H1 (cell line): ENCODE data around the gene ENTPD1. TPM values are rescaled to one million over a fixed set of nuclear protein-coding genes. Genes with fewer than 3 reads are reported as not detected.
A peak's percentile ranks its signal among the peaks of the same experiment; 100 is the strongest.

ENCODE experiments used
- CTCF ChIA-PET: fragments of 300-600 bp; sonication (Branson Sonifier 250); formaldehyde crosslinking; loops from one replicate; lab custom pipeline; 2021; ENCODE audit not compliant: partially characterized antibody; lab: Charles Lee
- POLR2A ChIA-PET: fragments of 300-600 bp; sonication (Branson Sonifier 250); formaldehyde crosslinking; loops from one replicate; lab custom pipeline; 2021; ENCODE audit warnings: inconsistent platforms; ENCODE audit not compliant: partially characterized antibody; lab: Charles Lee
- DNase-seq, 2 experiments: peaks; one replicate each; pipeline versions ENCODE4 v3.0.0 to v3.0.0-alpha.2; 2010 to 2022; ENCODE audit warnings: low spot score in 2 of 2, low read depth in 1 of 2, mixed read lengths in 1 of 2
- FAIRE-seq: peaks from 2 replicates; lab custom pipeline; 2011; peaks lifted over from hg19 to GRCh38; lab: Jason Lieb, UNC
- H2AFZ ChIP-seq: 2 replicates; pipeline ENCODE4 v1.8.1; 2012; ENCODE audit warnings: low read length, inconsistent platforms
- H2AK5ac ChIP-seq: 2 replicates; pipeline ENCODE4 v1.6.1; 2013; ENCODE audit warnings: low read depth, low read length
- H2BK120ac ChIP-seq: replicated peaks from 2 replicates; pipeline ENCODE3; 2013; ENCODE audit warnings: low read depth, low read length, inconsistent platforms
- H2BK12ac ChIP-seq: 2 replicates; pipeline ENCODE4 v1.6.1; 2013; ENCODE audit warnings: low read depth, low read length
- H2BK15ac ChIP-seq: 2 replicates; pipeline ENCODE4 v1.6.1; 2013; ENCODE audit warnings: low read length
- H2BK20ac ChIP-seq: 2 replicates; pipeline ENCODE4 v1.6.1; 2013; ENCODE audit warnings: low read length
- H2BK5ac ChIP-seq: 2 replicates; pipeline ENCODE4 v1.6.1; 2013; ENCODE audit warnings: low read depth, low read length
- H3K14ac ChIP-seq: 2 replicates; pipeline ENCODE4 v1.6.1; 2013; ENCODE audit warnings: inconsistent platforms; ENCODE audit not compliant: insufficient read length
- H3K18ac ChIP-seq: 2 replicates; pipeline ENCODE4 v1.6.1; 2013; ENCODE audit warnings: low read length; ENCODE audit errors: extremely low read depth
- H3K23ac ChIP-seq: 2 replicates; pipeline ENCODE4 v1.6.1; 2013; ENCODE audit warnings: inconsistent platforms; ENCODE audit not compliant: insufficient read length
- H3K23me2 ChIP-seq: 2 replicates; pipeline ENCODE4 v1.6.1; 2013; ENCODE audit warnings: low read depth, low read length
- H3K27ac ChIP-seq: 2 replicates; pipeline ENCODE4 v1.6.1; 2011; ENCODE audit warnings: low read depth, low read length, inconsistent platforms
- H3K27me3 ChIP-seq, 4 experiments: replicated peaks in 1 of 4; 1 replicate in 1 of 4; 2 replicates in 3 of 4; pipeline versions ENCODE4 v1.6.1 to v1.8.1; 2011 to 2013; ENCODE audit warnings: low read length in 3 of 4, mild to moderate bottlenecking in 3 of 4, inconsistent platforms in 2 of 4, mixed read lengths in 2 of 4, moderate library complexity in 1 of 4; ENCODE audit not compliant: control insufficient read depth in 3 of 4, insufficient read depth in 3 of 4; ENCODE audit errors: extremely low read depth in 1 of 4
- H3K36me3 ChIP-seq, 4 experiments: 2 replicates each; pipeline versions ENCODE4 v1.6.1 to v1.8.1; 2011 to 2013; ENCODE audit warnings: mild to moderate bottlenecking in 4 of 4, low read length in 3 of 4, moderate library complexity in 2 of 4, control low read depth in 1 of 4, inconsistent platforms in 1 of 4; ENCODE audit not compliant: insufficient read depth in 4 of 4, control insufficient read depth in 2 of 4
- H3K4ac ChIP-seq: replicated peaks from 2 replicates; pipeline ENCODE3; 2013; ENCODE audit warnings: low read length, low read depth, mixed read lengths, inconsistent platforms; ENCODE audit not compliant: insufficient read length
- H3K4me1 ChIP-seq, 4 experiments: replicated peaks in 1 of 4; 1 replicate in 1 of 4; 2 replicates in 3 of 4; pipeline versions ENCODE4 v1.6.1 to v1.8.1; 2011 to 2013; ENCODE audit warnings: low read length in 3 of 4, inconsistent platforms in 2 of 4, mixed read lengths in 1 of 4; ENCODE audit not compliant: insufficient read depth in 4 of 4, control insufficient read depth in 3 of 4
- H3K4me2 ChIP-seq, 2 experiments: 2 replicates each; pipeline versions ENCODE4 v1.6.1 to v1.8.1; 2011 to 2013; ENCODE audit warnings: low read depth in 2 of 2, low read length in 2 of 2, control low read depth in 1 of 2, inconsistent platforms in 1 of 2, mild to moderate bottlenecking in 1 of 2; ENCODE audit not compliant: insufficient read depth in 1 of 2
- H3K4me3 ChIP-seq, 4 experiments: fragments of 200-600, 300-600 bp in 1 of 4; sonication (generic), shearing (Covaris generic), sonication (Bioruptor Twin) in 1 of 4; 2 replicates each; pipeline versions ENCODE4 v1.5.1 to v1.8.1; 2011 to 2016; ENCODE audit warnings: low read length in 4 of 4, low read depth in 3 of 4, control low read depth in 2 of 4, inconsistent platforms in 2 of 4, mild to moderate bottlenecking in 2 of 4, mixed read lengths in 1 of 4, moderate library complexity in 1 of 4; ENCODE audit not compliant: insufficient read depth in 2 of 4; ENCODE audit errors: extremely low read depth in 1 of 4
- H3K56ac ChIP-seq: replicated peaks from 2 replicates; pipeline ENCODE3; 2013; ENCODE audit warnings: low read depth, mild to moderate bottlenecking, mixed read lengths, low read length, inconsistent platforms; ENCODE audit not compliant: insufficient read length
- H3K79me1 ChIP-seq: 2 replicates; pipeline ENCODE4 v1.6.1; 2013; ENCODE audit warnings: low read depth, low read length, control low read depth
- H3K79me2 ChIP-seq, 2 experiments: 2 replicates each; pipeline versions ENCODE4 v1.6.1 to v1.8.1; 2012 to 2013; ENCODE audit warnings: low read length in 2 of 2, mild to moderate bottlenecking in 2 of 2, inconsistent platforms in 1 of 2; ENCODE audit not compliant: insufficient read depth in 2 of 2, control insufficient read depth in 1 of 2
- H3K9ac ChIP-seq, 4 experiments: replicated peaks in 1 of 4; 1 replicate in 1 of 4; 2 replicates in 3 of 4; pipeline versions ENCODE4 v1.6.1 to v1.8.1; 2011 to 2013; ENCODE audit warnings: low read depth in 3 of 4, low read length in 3 of 4, control low read depth in 2 of 4, mild to moderate bottlenecking in 2 of 4, moderate library complexity in 2 of 4, inconsistent platforms in 1 of 4; ENCODE audit errors: extremely low read depth in 1 of 4
- H3K9me3 ChIP-seq, 2 experiments: 2 replicates each; pipeline versions ENCODE4 v1.6.1 to v1.8.1; 2012 to 2013; ENCODE audit warnings: mild to moderate bottlenecking in 2 of 2, moderate library complexity in 2 of 2, control low read depth in 1 of 2, inconsistent platforms in 1 of 2, low read depth in 1 of 2, low read length in 1 of 2, mixed read lengths in 1 of 2; ENCODE audit not compliant: insufficient read depth in 2 of 2
- H4K20me1 ChIP-seq, 2 experiments: replicated peaks in 1 of 2; 2 replicates each; pipeline versions ENCODE3 to v1.8.1; 2011 to 2013; ENCODE audit warnings: inconsistent platforms in 2 of 2, low read length in 2 of 2, mild to moderate bottlenecking in 1 of 2; ENCODE audit not compliant: insufficient read depth in 2 of 2, control insufficient read depth in 1 of 2
- H4K5ac ChIP-seq: 2 replicates; pipeline ENCODE4 v1.6.1; 2013; ENCODE audit warnings: low read length, low read depth, mixed read lengths, inconsistent platforms; ENCODE audit not compliant: insufficient read length
- H4K8ac ChIP-seq: 2 replicates; pipeline ENCODE4 v1.8.0; 2013; ENCODE audit warnings: mild to moderate bottlenecking, moderate library complexity, low read length, inconsistent platforms; ENCODE audit not compliant: insufficient read depth; ENCODE audit errors: extremely low read depth
- H4K91ac ChIP-seq: replicated peaks from 2 replicates; pipeline ENCODE3; 2013; ENCODE audit warnings: low read length, mixed read lengths, inconsistent platforms; ENCODE audit not compliant: insufficient read length
- BACH1 ChIP-seq: IDR thresholded peaks from 2 replicates; pipeline ENCODE4 v1.6.1; 2012; ENCODE audit warnings: low read length, improper control_type of control experiment
- CREB1 ChIP-seq: IDR thresholded peaks from 2 replicates; pipeline ENCODE4 v1.6.1; 2012; ENCODE audit warnings: inconsistent platforms
- POLR2A ChIP-seq, 2 experiments: IDR thresholded peaks; 1 replicate in 1 of 2; 2 replicates in 1 of 2; pipeline ENCODE4 v1.6.1; 2011; ENCODE audit warnings: low read depth in 2 of 2, low read length in 2 of 2, mild to moderate bottlenecking in 2 of 2; ENCODE audit errors: control extremely low read depth in 1 of 2
- POLR2AphosphoS5 ChIP-seq: IDR thresholded peaks from 2 replicates; pipeline ENCODE4 v1.6.1; 2011; ENCODE audit warnings: low read depth, low read length
- RAD21 ChIP-seq, 2 experiments: IDR thresholded peaks in 1 of 2; conservative IDR thresholded peaks in 1 of 2; 2 replicates each; pipeline ENCODE4 v1.6.1; 2011; ENCODE audit warnings: low read depth in 2 of 2, low read length in 2 of 2, improper control_type of control experiment in 1 of 2, inconsistent platforms in 1 of 2, mild to moderate bottlenecking in 1 of 2, moderate library complexity in 1 of 2
- RFX5 ChIP-seq: IDR thresholded peaks from 2 replicates; pipeline ENCODE4 v1.6.1; 2011; ENCODE audit warnings: low read depth, low read length, improper control_type of control experiment, borderline replicate concordance
- RNF2 ChIP-seq: fragments of 200-900, 300-1000 bp; sonication (generic); IDR thresholded peaks from 2 replicates; pipeline ENCODE4 v1.7.1; 2016; ENCODE audit warnings: borderline replicate concordance, low read depth, mild to moderate bottlenecking, antibody characterized with exemption, low read length; ENCODE audit not compliant: poor library complexity, severe bottlenecking; ENCODE audit errors: missing control alignments
- SAP30 ChIP-seq: fragments of 300-600 bp; sonication (generic); IDR thresholded peaks from 2 replicates; pipeline ENCODE4 v1.7.1; 2012; ENCODE audit warnings: low read length, moderate library complexity, mild to moderate bottlenecking, inconsistent platforms; ENCODE audit not compliant: insufficient read depth, insufficient replicate concordance
- WGBS, 2 experiments: shearing (Covaris generic) in 1 of 2; methylation state at CpG; one replicate each; pipeline versions ENCODE4 v1.1.6 to v1.1.7; 2013 to 2015; ENCODE audit warnings: low lambda C conversion rate in 2 of 2, mixed read lengths in 2 of 2, inconsistent platforms in 1 of 2, low coverage in 1 of 2, missing lambda C conversion rate in 1 of 2; ENCODE audit not compliant: insufficient replicate concordance in 2 of 2, insufficient coverage in 1 of 2, insufficient read length in 1 of 2; ENCODE audit errors: extremely low coverage in 1 of 2, missing lambda C conversion rate in 1 of 2; 5-methylcytosine and 5-hydroxymethylcytosine counted together
- polyA plus RNA-seq, 7 experiments: library from polyadenylated mRNA; depleted of rRNA in 3 of 7; stranded (reverse) in 5 of 7; unstranded in 2 of 7; fragments of >200 nt in 5 of 7; fragments of 200-250 nt in 2 of 7; gene quantifications; 1 replicate in 5 of 7; 2 replicates in 1 of 7; 4 replicates in 1 of 7; pipeline versions ENCODE4 v1.2.1 to v1.2.3, GENCODE V29; 2011 to 2013; ENCODE audit warnings: missing spikeins in 2 of 7, mixed read lengths in 2 of 7
- total RNA-seq: library from RNA; stranded (reverse); fragmentation: NEBNext Ultra II Directional; extraction: Animal tissue kit (Norgen Biotek cat#: 25700); gene quantifications from 2 replicates; pipeline ENCODE4 v1.2.1, GENCODE V29; 2021
- TF ChIP-seq, protein P1 (sequence below): IDR thresholded peaks from 2 replicates; pipeline ENCODE4 v1.6.1; 2011; ENCODE audit warnings: low read length, improper control_type of control experiment

Gene ENTPD1
- total and polyA plus RNA-seq, 2 of the 8 experiments (the other 6 are each of a cell fraction or from before 2014, with no cell fraction given), result 2.2 to 2.5 TPM

DNA sequence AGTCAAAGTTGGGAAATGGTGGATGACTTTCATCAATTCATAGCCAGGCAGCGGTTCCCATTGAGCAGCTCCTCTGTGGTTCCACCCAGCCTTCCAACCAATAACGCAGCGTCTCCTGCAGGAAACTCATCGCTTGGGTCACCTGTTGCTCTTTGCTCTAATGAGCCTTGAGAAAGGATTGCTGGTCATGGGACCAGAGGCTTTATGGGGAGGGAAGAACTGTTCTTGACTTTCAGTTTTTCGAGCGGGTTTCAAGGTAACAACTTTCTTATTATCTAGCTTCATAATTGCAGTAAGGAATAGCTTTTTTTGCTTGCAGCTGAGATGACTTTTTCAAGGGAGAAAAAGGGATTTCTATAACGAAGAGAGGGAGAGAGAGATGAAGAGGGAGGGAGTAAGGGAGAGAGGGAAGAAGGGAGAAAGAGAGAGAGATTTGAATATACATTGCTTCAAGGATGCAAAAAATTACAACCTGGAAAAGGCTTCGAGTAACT is 405 bp upstream of the ENTPD1 start:
- no peaks in the 10 kb centered on the region; a peak in 1 of 7 replicates for H3K27me3 ChIP-seq
- WGBS, 2 experiments, result 22 to 100% methylated on average over 1 to 8 of the region's 8 CpGs
- no peaks in the 10 kb centered on the region; the same call in 1 of the 2 replicates for H3K23me2 ChIP-seq
- H4K8ac ChIP-seq, result no peak overlapping the region
- DNase-seq (no peak), FAIRE-seq (peak; percentile 94)
- H2BK5ac ChIP-seq, result no peak overlapping the region
- peaks cover 0 to 3% (median 1%) of the 10 kb centered on the region in 4 experiments; a peak in 4 of 7 replicates for H3K4me1 ChIP-seq
- H2AK5ac ChIP-seq, result no peak overlapping the region
- no peak overlapping the region for H2BK20ac ChIP-seq
- no peak overlapping the region for H2BK120ac ChIP-seq
- no peak overlapping the region for H3K4ac ChIP-seq
- H2AFZ ChIP-seq, result peak overlapping the region; percentile 80
- H2BK12ac ChIP-seq, result no peak overlapping the region; the same call in 1 of the 2 replicates
- CTCF ChIA-PET, result interaction anchor here (0.9 to 2.6 kb wide), 6 partner anchors 15 to 86 kb away, joined by 3 to 16 read pairs (median 5); partner anchors contain the start of gene TCTN3
- no peaks in the 10 kb centered on the region for H3K36me3 ChIP-seq
- no peak overlapping the region for H3K9ac ChIP-seq
- no peak overlapping the region for H3K14ac ChIP-seq
- no peaks in the 10 kb centered on the region for H3K9me3 ChIP-seq
- no peak overlapping the region for H2BK15ac ChIP-seq
- H3K4me2 ChIP-seq, result peak overlapping the region; percentile 70 to 95
- no peaks in the 10 kb centered on the region for H3K79me2 ChIP-seq
- no peak overlapping the region for H4K5ac ChIP-seq
- H4K91ac ChIP-seq, result no peak overlapping the region
- no peak overlapping the region for H3K18ac ChIP-seq
- H4K20me1 ChIP-seq, result no peaks in the 10 kb centered on the region
- H3K56ac ChIP-seq, result no peak overlapping the region
- no peak overlapping the region for H3K23ac ChIP-seq
- H3K79me1 ChIP-seq, result no peaks in the 10 kb centered on the region
- H3K4me3 ChIP-seq, result peak overlapping the region; percentile 37 to 63 (median 53)
- POLR2A ChIA-PET, result interaction anchor here (1.3 kb wide), 1 partner anchor 14 kb away, joined by 3 read pairs; no protein-coding TSS in a partner anchor
- no peak overlapping the region for H3K27ac ChIP-seq
- TF ChIP-seq RNF2 (no peak), RFX5 (peak; percentile 89), SAP30 (no peak), POLR2AphosphoS5 (no peak), POLR2A (IDR thresholded peaks at IDR 0.05; ENCODE audit: control extremely low read depth in 1 of 2, low read depth in 2 of 2, low read length in 2 of 2) (no peak), CREB1 (0 out of 2 replicates have a peak, but pooled peaks have one; percentile 9), BACH1 (no peak), RAD21 (IDR thresholded peaks at IDR 0.05 in 1 of 2, conservative IDR thresholded peaks at IDR 0.05 in 1 of 2; ENCODE audit: low read depth in 2 of 2, low read length in 2 of 2) (no peak)
- TF ChIP-seq, protein P1, sequence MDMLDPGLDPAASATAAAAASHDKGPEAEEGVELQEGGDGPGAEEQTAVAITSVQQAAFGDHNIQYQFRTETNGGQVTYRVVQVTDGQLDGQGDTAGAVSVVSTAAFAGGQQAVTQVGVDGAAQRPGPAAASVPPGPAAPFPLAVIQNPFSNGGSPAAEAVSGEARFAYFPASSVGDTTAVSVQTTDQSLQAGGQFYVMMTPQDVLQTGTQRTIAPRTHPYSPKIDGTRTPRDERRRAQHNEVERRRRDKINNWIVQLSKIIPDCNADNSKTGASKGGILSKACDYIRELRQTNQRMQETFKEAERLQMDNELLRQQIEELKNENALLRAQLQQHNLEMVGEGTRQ, result peak; percentile 52; the same call in 1 of the 2 replicates
